ENCODE measurements around the gene ZCCHC17. TPM values are rescaled to one million over a fixed set of nuclear protein-coding genes. Genes with fewer than 3 reads are reported as not detected.
A peak's percentile ranks its signal among the peaks of the same experiment; 100 is the strongest.
"Not testable (repeated sequence)": the region's sequence is repeated elsewhere in the genome, so short reads cannot be mapped to it uniquely, and the experiment has no call there.

The ZCCHC17 gene
- total RNA-seq, 8 experiments from 2014 or later: 31.6 to 81.8 (median 58.6) TPM

- ATAC-seq (replicated peaks in 6 of 8); H3K27ac ChIP-seq; in situ Hi-C loops (cut with MboI; ENCODE audit: low pct_unique_long_range_greater_than_20kb in 2 of 9, low sequenced_read_pairs in 9 of 9, unreplicated experiment in 9 of 9); H3K4me1 ChIP-seq (replicated peaks in 1 of 2); H3K4me3 ChIP-seq: not testable (repeated sequence)
- WGBS, 10 experiments: 89 to 100% (median 95%) methylated on average over 4 to 9 of the region's 9 CpGs; no CpG with 5 or more reads in 1 of the 10 experiments
Observed at GRCh38 chr1:31282426-31282825, 14.4 kb upstream of the ZCCHC17 start.

GRCh38 chr1:31287791-31288190, 9.0 kb upstream of the ZCCHC17 start:
- H3K4me3 ChIP-seq; H3K27ac ChIP-seq; H3K4me1 ChIP-seq (replicated peaks in 1 of 2); in situ Hi-C loops (cut with MboI; ENCODE audit: low pct_unique_long_range_greater_than_20kb in 2 of 9, low sequenced_read_pairs in 9 of 9, unreplicated experiment in 9 of 9); ATAC-seq (replicated peaks in 6 of 8): not testable (repeated sequence)
- 80 to 100% (median 100%) methylated on average over 1 to 4 of the region's 4 CpGs for WGBS, 10 experiments

DNA sequence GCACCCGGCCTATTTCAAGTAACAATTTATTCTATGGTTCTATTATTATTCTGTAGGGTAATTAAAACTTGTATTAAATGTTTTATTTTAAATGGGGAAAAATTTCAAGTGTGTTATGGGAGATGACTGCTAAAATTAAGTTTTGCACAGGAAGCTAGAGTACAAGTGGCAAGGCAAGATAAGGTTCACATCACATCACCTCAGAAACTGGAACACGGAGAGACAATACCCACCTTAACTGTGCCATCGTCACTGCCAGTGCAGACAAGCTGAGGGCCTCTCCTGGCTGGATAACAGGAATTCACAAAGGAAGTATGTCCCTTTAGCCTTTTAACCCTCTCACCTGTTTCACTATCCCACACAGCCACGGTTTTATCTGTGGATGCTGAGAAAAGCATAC, 7.8 kb upstream of the ZCCHC17 start:
- 54 to 95% (median 89%) methylated on average over 1 to 4 of the region's 4 CpGs; no CpG with 5 or more reads in 1 of the 10 experiments for WGBS, 10 experiments
- no peak overlapping the region for H3K4me3 ChIP-seq
- ATAC-seq (replicated peaks in 6 of 8): no peak
- H3K4me1 ChIP-seq (replicated peaks in 1 of 2): no peaks in the 10 kb centered on the region
- H3K27ac ChIP-seq: no peak overlapping the region
- in situ Hi-C loops (cut with MboI; ENCODE audit: low pct_unique_long_range_greater_than_20kb in 2 of 9, low sequenced_read_pairs in 9 of 9, unreplicated experiment in 9 of 9): no loop called here

GRCh38 chr1:31295874-31296485, 852 bp upstream of the ZCCHC17 start:
- in situ Hi-C loops (cut with MboI; ENCODE audit: low pct_unique_long_range_greater_than_20kb in 2 of 9, low sequenced_read_pairs in 9 of 9, unreplicated experiment in 9 of 9): no loop called here
- Histone ChIP-seq H3K4me1 (replicated peaks in 1 of 2) (peaks cover 18 to 23% of the 10 kb centered on the region in 2 donors), H3K27ac (peak overlapping the region; percentile 79 to 91), H3K4me3 (peak overlapping the region; percentile 69 to 96 (median 86))
- no peak for ATAC-seq (replicated peaks in 6 of 8)
- 0 to 19% (median 10%) methylated on average over 4 to 17 of the region's 17 CpGs for WGBS, 10 experiments

GRCh38 chr1:31297277-31298247, 730 bp downstream of the ZCCHC17 start:
- peak overlapping the region; percentile 69 to 96 (median 86) for H3K4me3 ChIP-seq
- WGBS, 10 experiments: 2 to 26% (median 5%) methylated on average over 2 to 17 of the region's 23 CpGs; no CpG with 5 or more reads in 2 of the 10 experiments
- in situ Hi-C loops (cut with MboI; ENCODE audit: low pct_unique_long_range_greater_than_20kb in 2 of 9, low sequenced_read_pairs in 9 of 9, unreplicated experiment in 9 of 9): no loop called here
- peaks cover 18 to 23% of the 10 kb centered on the region in 2 donors for H3K4me1 ChIP-seq (replicated peaks in 1 of 2)
- H3K27ac ChIP-seq: peak overlapping the region; percentile 80 to 85
- peak in 3 of 8 experiments; percentile 0 to 9 (median 7) for ATAC-seq (replicated peaks in 6 of 8)

DNA sequence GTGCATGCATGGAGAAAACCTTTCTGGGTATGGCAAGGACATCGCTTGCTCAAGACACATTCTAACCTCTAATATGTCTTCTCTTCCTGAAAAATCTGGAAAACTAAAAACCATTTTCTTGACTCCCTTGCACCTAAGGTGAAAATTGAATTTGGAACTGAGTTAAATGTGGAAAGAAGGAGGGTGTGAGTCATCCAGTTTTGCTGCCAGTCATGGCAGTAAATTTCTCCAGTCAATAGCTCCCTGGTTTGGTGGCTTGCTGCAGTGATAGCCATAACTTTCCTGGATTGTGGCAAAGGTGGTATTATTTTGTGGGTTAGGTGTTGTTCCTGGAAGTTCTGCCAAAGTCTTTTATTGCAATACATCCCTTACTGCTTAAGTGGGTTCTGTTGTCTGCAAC, 2.5 kb downstream of the ZCCHC17 start:
- Histone ChIP-seq H3K27ac (no peak overlapping the region), H3K4me1 (replicated peaks in 1 of 2) (peaks cover 18 to 23% of the 10 kb centered on the region in 2 donors), H3K4me3 (no peak overlapping the region)
- 67 to 100% (median 93%) methylated on average over 1 of the region's 1 CpG; no CpG with 5 or more reads in 1 of the 10 experiments for WGBS, 10 experiments
- in situ Hi-C loops (cut with MboI; ENCODE audit: low pct_unique_long_range_greater_than_20kb in 2 of 9, low sequenced_read_pairs in 9 of 9, unreplicated experiment in 9 of 9): no loop called here
- ATAC-seq (replicated peaks in 6 of 8): no peak

GRCh38 chr1:31300193-31300592, 3.4 kb downstream of the ZCCHC17 start:
- Histone ChIP-seq H3K4me3 (no peak overlapping the region), H3K27ac (no peak overlapping the region), H3K4me1 (replicated peaks in 1 of 2) (peaks cover 18 to 23% of the 10 kb centered on the region in 2 donors)
- in situ Hi-C loops (cut with MboI; ENCODE audit: low pct_unique_long_range_greater_than_20kb in 2 of 9, low sequenced_read_pairs in 9 of 9, unreplicated experiment in 9 of 9): no loop called here
- no peak for ATAC-seq (replicated peaks in 6 of 8)
- WGBS, 10 experiments: 92 to 100% (median 97%) methylated on average over 1 to 3 of the region's 3 CpGs; no CpG with 5 or more reads in 5 of the 10 experiments

DNA sequence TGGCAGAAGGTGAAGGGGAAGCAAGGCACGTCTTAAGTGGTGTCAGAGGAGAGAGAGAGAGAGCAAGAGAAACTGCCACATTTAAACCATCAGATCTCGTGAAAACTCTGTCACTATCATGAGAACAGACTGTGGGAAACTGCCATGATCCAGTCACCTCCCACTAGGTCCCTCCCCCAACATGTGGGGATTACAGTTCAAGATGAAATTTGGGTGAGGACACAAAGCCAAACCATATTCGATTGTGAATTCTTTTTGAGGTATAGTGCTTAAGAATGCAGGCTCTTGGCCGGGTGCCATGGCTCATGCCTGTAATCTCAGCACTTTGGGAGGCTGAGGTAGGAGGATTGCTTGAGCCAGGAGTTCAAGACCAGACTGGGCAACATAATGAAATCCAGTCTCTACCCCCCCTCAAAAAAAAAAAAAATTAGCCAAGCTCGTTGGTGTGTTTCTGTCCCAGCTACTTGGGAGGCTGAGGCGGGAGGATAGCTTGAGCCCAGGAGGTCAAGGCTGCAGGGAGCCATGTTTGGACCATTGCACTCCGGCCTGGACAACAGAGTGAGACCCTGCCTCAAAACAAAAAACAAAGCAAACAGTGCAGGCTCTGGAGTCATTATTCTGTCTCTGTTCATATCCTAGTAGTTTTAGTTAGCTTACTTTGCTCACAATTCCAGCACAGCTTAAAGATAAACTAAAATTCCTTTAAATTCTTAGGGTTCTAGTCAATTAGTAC, 6.0 kb downstream of the ZCCHC17 start:
- WGBS, 10 experiments: 20 to 100% (median 84%) methylated on average over 1 to 7 of the region's 7 CpGs; no CpG with 5 or more reads in 1 of the 10 experiments
- Histone ChIP-seq H3K27ac (no peak overlapping the region), H3K4me3 (no peak overlapping the region), H3K4me1 (replicated peaks in 1 of 2) (peaks cover 10 to 18% of the 10 kb centered on the region in 2 donors)
- in situ Hi-C loops (cut with MboI; ENCODE audit: low pct_unique_long_range_greater_than_20kb in 2 of 9, low sequenced_read_pairs in 9 of 9, unreplicated experiment in 9 of 9): no loop called here
- no peak for ATAC-seq (replicated peaks in 6 of 8)

DNA sequence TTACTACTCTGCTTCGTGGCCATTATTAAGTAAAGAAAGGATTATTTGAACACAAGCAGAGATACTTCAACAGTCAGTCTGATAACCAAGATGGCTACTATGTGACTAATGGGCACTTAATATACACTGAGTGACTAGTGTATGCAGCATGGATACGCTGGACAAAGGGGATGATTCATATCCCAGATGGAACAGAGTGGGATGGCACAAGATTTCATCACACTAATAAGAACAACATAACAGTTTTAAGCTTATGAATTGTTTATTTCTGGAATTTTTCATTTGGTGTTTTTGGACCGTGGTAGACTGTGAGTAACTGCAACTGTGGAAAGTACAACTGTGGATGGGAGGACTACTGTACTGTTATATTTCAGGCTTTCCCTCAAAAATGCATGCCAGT, 9.4 kb downstream of the ZCCHC17 start:
- ATAC-seq (replicated peaks in 6 of 8): peak in 7 of 8 experiments; percentile 42 to 90 (median 79)
- WGBS, 10 experiments: 0 to 90% (median 71%) methylated on average over 1 to 3 of the region's 3 CpGs; no CpG with 5 or more reads in 2 of the 10 experiments
- H3K4me1 ChIP-seq (replicated peaks in 1 of 2): peaks cover 0 to 3% of the 10 kb centered on the region in 2 donors
- no peak overlapping the region for H3K4me3 ChIP-seq
- in situ Hi-C loops (cut with MboI; ENCODE audit: low pct_unique_long_range_greater_than_20kb in 2 of 9, low sequenced_read_pairs in 9 of 9, unreplicated experiment in 9 of 9): no loop called here
- H3K27ac ChIP-seq: peak overlapping the region in 1 of 2 donors; percentile 21

- Histone ChIP-seq H3K4me1 (replicated peaks in 1 of 2) (peaks cover 0 to 3% of the 10 kb centered on the region in 2 donors), H3K4me3 (no peak overlapping the region), H3K27ac (no peak overlapping the region)
- 0 to 8% (median 0%) methylated on average over 1 of the region's 1 CpG; no CpG with 5 or more reads in 2 of the 10 experiments for WGBS, 10 experiments
- no peak for ATAC-seq (replicated peaks in 6 of 8)
- in situ Hi-C loops (cut with MboI; ENCODE audit: low pct_unique_long_range_greater_than_20kb in 2 of 9, low sequenced_read_pairs in 9 of 9, unreplicated experiment in 9 of 9): no loop called here
Observed at GRCh38 chr1:31308036-31308435, 11.2 kb downstream of the ZCCHC17 start.

GRCh38 chr1:31310198-31310597, 13.4 kb downstream of the ZCCHC17 start:
- no peak overlapping the region for H3K27ac ChIP-seq
- ATAC-seq (replicated peaks in 6 of 8): peak in 3 of 8 experiments; percentile 86 to 93 (median 93)
- H3K4me1 ChIP-seq (replicated peaks in 1 of 2): peaks cover 0 to 3% of the 10 kb centered on the region in 2 donors
- WGBS, 10 experiments: 0 to 100% (median 86%) methylated on average over 1 to 4 of the region's 4 CpGs; no CpG with 5 or more reads in 1 of the 10 experiments
- in situ Hi-C loops (cut with MboI; ENCODE audit: low pct_unique_long_range_greater_than_20kb in 2 of 9, low sequenced_read_pairs in 9 of 9, unreplicated experiment in 9 of 9): no loop called here
- H3K4me3 ChIP-seq: no peak overlapping the region

GRCh38 chr1:31315902-31316301, 19.1 kb downstream of the ZCCHC17 start:
- no peak for ATAC-seq (replicated peaks in 6 of 8)
- Histone ChIP-seq H3K4me1 (replicated peaks in 1 of 2) (no peaks in the 10 kb centered on the region), H3K27ac (no peak overlapping the region), H3K4me3 (no peak overlapping the region)
- in situ Hi-C loops (cut with MboI; ENCODE audit: low pct_unique_long_range_greater_than_20kb in 2 of 9, low sequenced_read_pairs in 9 of 9, unreplicated experiment in 9 of 9): no loop called here
- 80 to 100% (median 98%) methylated on average over 2 to 3 of the region's 3 CpGs; no CpG with 5 or more reads in 2 of the 10 experiments for WGBS, 10 experiments

Data from motor neuron (in vitro differentiated cells).